Measurements from ENCODE around the gene RHBDF1.
A peak's percentile ranks its signal among the peaks of the same experiment; 100 is the strongest.
"Not testable (repeated sequence)": the region's sequence is repeated elsewhere in the genome, so short reads cannot be mapped to it uniquely, and the experiment has no call there.

Gene RHBDF1

DNA sequence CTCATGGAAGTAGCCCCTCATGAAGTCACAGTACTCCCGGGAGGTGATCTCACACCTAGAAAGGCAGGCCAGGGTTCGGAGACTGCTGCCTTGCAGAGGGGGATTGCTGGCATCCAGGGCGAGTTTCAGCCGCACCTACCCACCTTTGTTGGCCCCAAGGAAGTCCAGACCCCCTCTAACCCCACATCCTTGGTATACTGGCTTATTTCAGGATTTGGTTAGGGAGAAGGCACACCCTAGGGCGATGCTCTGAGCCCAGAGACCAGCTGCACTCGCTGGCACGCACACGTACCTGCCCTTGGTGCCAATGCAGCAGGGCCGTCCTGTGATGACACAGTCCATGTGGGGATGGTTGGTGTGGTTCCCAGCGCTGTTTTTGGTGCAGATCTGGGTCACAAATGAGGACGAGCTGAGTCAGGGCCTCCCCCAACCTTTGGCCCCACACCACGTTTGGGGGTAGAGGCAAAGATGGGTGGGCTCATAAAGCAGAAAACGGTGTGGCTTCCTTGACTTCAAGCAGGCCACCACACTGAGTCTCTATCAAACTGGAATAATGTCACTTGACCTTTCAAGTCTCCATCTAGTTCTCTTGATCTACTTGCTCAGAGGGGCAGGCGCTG, 12.9 kb downstream of the RHBDF1 start:
- DNase-seq (ENCODE audit: low read depth), result no peak

GRCh38 chr16:58491-59439, 13.7 kb downstream of the RHBDF1 start:
- no peak for DNase-seq (ENCODE audit: low read depth)

GRCh38 chr16:57711-58110, 14.7 kb downstream of the RHBDF1 start:
- DNase-seq (ENCODE audit: low read depth), result no peak

- DNase-seq (ENCODE audit: low read depth), result no peak
Measured at GRCh38 chr16:56231-56927, 16.1 kb downstream of the RHBDF1 start.

DNA sequence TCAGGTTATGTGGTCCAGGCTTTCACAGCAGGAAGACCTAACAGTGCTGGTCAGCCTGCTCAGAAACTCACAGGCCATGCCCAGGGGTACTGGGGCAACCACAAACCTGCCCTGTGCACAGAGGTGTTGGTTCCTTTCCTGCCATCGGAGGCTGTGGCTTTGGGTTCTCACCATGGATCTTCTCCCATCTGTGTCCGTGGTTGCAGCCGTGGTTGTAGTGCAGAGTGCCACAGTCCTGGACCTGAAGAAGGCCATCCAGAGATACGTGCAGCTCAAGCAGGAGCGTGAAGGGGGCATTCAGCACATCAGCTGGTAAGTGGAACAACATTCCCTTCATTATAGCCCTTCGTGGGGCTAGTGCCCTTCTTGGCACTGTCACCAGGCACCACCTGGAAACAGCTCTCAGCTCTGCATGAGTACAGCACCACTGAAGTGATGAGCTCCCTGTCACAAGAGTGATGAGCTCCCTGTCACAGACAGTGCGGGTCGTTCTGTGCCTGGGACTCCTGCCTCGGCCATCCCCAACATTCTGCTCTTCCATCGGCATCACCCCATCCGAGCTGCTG, 16.8 kb downstream of the RHBDF1 start:
- DNase-seq (ENCODE audit: low read depth), result no peak

DNA sequence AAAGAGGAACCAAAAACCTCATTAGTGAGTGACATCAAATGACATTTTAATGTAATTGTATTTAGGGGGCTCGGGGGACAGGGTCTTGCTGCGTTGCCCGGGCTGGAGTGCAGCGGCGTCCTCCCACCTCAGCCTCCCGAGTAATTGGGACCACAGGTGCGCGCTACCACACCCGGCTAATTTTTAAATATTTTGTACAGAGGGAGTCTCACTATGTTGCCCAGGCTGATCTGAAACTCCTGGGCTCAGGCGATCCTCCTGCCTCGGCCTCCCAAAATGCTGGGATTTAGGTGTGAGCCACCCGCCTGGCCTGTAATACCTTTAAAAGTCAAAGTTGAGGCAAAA, 18.2 kb downstream of the RHBDF1 start:
- no peak for DNase-seq (ENCODE audit: low read depth)

DNA sequence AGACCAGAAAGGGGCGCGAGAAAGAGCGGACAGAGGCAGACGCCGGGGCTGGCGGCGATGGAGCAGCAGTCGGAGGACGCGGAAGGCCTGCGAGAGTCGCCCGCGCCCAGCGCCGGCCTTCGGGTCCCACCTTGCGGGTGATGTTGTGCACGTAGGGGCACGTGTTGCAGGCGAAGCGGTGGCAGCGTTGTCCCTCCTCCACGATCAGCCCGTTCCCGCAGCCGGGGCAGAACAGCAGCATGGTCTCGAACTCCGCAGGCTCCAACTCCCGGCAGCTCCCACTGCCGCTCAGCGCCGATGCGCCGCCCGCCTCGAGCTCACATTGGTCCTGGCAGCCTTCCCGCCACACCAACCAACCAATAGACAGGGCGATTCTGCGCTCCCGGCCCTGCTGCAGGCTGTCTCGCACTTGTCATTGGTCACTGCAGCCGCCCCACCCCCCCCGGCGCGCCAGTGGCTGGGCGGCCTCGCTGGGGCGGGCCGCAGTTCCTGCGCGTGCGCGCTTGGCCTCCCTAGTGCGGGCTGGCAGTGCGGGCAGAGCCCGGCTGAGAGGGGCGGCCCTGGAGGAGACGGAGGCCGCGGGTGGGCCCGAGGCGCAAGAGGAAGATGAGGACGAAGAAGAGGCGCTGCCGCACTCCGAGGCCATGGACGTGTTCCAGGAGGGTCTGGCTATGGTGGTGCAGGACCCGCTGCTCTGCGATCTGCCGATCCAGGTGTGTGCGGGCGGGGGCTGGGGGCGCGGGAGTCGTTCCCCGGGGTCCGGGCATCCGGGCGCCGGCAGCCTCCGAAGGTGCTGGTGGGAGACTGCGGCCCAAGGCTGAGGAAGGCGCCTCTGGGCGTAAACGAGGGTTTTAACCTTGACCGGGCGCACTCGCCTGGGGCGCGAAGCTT, 18.8 kb downstream of the RHBDF1 start, which contains the start of the genes POLR3K and SNRNP25:
Gene POLR3K (minus strand): TSS at position 263 of the 891 bp plus-strand sequence. CDS start 22 bp downstream, at position 241.
Gene SNRNP25 (plus strand): TSS at position 483 of the 891 bp plus-strand sequence. CDS start 189 bp downstream, at position 672.
- DNase-seq (ENCODE audit: low read depth), result peak; percentile 93

DNA sequence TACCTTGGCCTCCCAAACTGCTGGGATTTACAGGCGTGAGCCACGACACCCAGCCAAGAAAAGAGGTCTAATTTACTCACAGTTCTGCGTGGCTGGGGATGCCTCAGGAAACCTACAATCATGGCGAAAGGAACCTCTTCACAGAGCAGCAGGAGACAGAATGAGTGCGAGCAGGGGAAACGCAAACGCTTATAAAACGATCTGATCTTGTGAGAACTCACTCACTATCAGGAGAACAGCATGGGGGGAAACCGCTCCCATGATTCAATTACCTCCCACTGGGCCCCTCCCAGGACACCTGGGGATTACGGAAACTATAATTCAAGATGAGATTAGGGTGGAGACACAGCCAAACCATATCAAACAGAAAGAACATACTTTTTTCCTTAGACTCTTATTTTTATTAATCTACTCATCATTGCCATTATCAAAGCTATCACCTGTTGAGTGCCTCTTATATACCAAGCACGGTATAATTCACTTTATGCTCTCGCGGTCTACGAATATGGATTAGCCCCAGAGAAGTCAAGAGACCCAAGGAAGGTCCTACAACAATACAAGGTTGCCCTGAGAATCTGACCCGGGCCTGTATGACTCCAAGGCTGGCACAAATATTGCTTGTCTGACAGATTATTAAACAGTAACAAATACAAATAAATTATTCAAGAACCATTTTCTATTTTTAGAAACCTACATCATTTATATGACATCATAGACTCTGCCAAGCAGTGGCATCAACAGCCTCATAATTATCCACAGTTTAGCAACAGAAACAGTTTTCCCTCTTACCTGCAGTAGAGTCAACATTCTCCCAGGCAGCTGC, 21.5 kb downstream of the RHBDF1 start:
- no peak for DNase-seq (ENCODE audit: low read depth)

- DNase-seq (ENCODE audit: low read depth), result no peak
Measured at GRCh38 chr16:47234-47633, 25.2 kb downstream of the RHBDF1 start.

DNA sequence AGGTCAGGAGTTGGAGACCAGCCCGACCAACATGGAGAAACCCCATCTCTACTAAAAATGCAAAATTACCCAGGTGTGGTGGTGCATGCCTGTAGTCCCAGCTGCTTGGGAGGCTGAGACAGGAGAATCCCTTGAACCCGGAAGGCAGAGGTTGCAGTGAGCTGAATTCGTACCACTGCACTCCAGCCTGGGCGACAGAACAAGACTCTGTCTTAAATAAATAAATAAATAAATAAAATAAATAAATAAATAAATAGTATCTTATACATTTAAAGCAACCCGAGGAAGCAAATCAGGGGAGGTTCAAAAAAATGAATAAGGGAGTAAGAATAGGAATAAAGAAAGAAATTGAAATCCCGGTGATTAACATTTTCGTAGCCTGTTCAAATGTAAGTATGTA, 25.9 kb downstream of the RHBDF1 start:
- not testable (repeated sequence) for DNase-seq (ENCODE audit: low read depth)

- no peak for DNase-seq (ENCODE audit: low read depth)
Measured at GRCh38 chr16:45454-45853, 27.0 kb downstream of the RHBDF1 start.

DNA sequence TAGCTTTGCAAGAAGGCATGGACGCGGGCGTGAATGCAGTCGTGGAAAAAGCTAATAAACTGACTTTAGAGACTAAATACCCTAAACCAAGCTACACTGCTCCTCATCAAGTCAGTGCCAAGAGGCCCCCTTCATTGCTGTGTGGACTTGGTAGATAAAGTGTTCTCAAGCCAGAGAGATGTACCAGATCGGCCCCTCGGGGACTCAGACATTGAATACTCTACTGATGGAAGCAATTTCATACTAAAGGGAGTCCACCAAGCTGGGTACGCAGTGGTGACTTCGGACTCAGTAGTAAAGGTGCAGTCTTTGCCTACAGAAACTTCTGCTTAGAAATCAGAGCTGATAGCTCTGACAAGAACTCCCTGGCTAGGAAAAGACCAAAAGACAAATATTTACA, 27.8 kb downstream of the RHBDF1 start:
- DNase-seq (ENCODE audit: low read depth), result no peak

DNA sequence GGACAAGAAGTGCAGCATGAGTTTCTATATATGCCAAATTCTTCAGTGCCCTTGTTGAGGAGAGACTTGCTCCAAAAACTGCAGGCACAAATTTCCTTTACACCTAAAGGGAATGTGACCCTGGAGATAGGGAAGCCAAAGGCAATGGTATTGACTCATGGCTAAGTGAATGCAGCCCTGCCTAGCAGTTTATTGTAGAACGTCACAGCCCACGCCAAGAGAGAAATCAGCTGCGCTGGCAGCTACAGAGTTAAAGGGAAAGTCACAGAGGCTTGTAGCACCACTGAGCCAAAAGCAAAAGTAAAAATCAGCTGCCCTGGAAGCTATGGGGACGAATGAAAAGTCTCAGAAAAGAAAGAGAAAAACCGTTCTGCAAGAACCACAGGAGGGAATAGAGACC, 29.1 kb downstream of the RHBDF1 start:
- DNase-seq (ENCODE audit: low read depth), result no peak

GRCh38 chr16:42691-43090, 29.7 kb downstream of the RHBDF1 start:
- no peak for DNase-seq (ENCODE audit: low read depth)

DNA sequence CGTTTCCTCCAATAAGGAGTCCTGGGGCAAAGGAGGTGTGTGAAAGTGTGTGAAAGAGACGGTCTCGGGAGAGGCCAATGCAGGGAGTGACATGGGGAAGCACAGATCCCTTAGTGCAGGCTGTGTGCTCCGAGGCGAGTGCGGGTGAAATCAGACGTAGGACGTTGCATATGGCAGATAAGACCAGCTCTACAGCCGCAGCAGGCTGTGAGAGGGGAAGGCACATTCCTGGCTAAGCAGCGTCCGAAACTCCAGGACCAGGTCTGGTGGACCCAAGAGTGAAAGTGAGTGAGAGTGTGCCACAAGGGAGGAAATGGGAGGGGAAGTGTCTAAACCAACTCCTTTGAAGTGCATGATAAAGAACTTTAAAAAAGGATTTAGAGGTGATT, 30.4 kb downstream of the RHBDF1 start:
- DNase-seq (ENCODE audit: low read depth), result no peak

- no peak for DNase-seq (ENCODE audit: low read depth)
Measured at GRCh38 chr16:41439-42068, 30.9 kb downstream of the RHBDF1 start.

- DNase-seq (ENCODE audit: low read depth), result no peak
Measured at GRCh38 chr16:38941-39892, 33.2 kb downstream of the RHBDF1 start.

GRCh38 chr16:38206-38605, 34.2 kb downstream of the RHBDF1 start:
- DNase-seq (ENCODE audit: low read depth), result not testable (repeated sequence)

- DNase-seq (ENCODE audit: low read depth), result no peak
Measured at GRCh38 chr16:37511-37910, 34.9 kb downstream of the RHBDF1 start.

Data from stimulated activated CD8-positive, alpha-beta memory T cell treated with anti-CD3 and anti-CD28 coated beads, Interleukin-15, amount 100 ng/mL, for 1 hour (primary cell).